Prostate gland (tissue), 2 donors: Measurements from ENCODE around the gene MPIG6B. TPM values are rescaled to one million over a fixed set of nuclear protein-coding genes. Genes with fewer than 3 reads are reported as not detected.

Experiments used
- DNase-seq: peaks from one replicate; pipeline ENCODE4 v3.0.0-alpha.2; 2019; ENCODE audit warnings: low spot score
- H3K27ac ChIP-seq, 2 donors: fragments of 200-600 bp; sonication (generic); 2 replicates each; pipeline ENCODE4 v1.5.1; 2017 to 2019
- H3K27me3 ChIP-seq: fragments of 200-600 bp; sonication (generic); replicated peaks from 2 replicates; pipeline ENCODE4 v1.5.1; 2019; ENCODE audit not compliant: insufficient read depth
- H3K36me3 ChIP-seq, 2 donors: fragments of 200-600 bp; sonication (generic); 1 replicate in 1 of 2; 2 replicates in 1 of 2; pipeline versions ENCODE4 v1.5.1 to v1.8.1; 2017 to 2019
- H3K4me1 ChIP-seq: fragments of 200-600 bp; sonication (generic); replicated peaks from 2 replicates; pipeline ENCODE4 v1.5.1; 2019
- H3K4me3 ChIP-seq, 2 donors: fragments of 200-600 bp; sonication (generic); 2 replicates each; pipeline ENCODE4 v1.5.1; 2017 to 2019
- H3K9me3 ChIP-seq: fragments of 200-600 bp; sonication (generic); 2 replicates; pipeline ENCODE4 v1.5.1; 2017
- POLR2A ChIP-seq: fragments of 450-650 bp; IDR thresholded peaks from one replicate; pipeline ENCODE4 v1.6.1; 2016; ENCODE audit warnings: antibody characterized with exemption, mild to moderate bottlenecking
- POLR2AphosphoS5 ChIP-seq: sonication (generic); formaldehyde crosslinking; IDR thresholded peaks from one replicate; pipeline ENCODE4 v1.6.1; 2017; ENCODE audit warnings: antibody characterized with exemption
- WGBS: methylation state at CpG from one replicate; pipeline ENCODE4 v1.1.5; 2018; 5-methylcytosine and 5-hydroxymethylcytosine counted together
- intact Hi-C: fragments of 100-400 bp; cut with DNase I; formaldehyde crosslinking; loops from one replicate; pipeline ENCODE4 v1.14.2; 2022
- microRNA-seq: library from miRNA; unstranded; fragments of <30 nt; microRNA quantifications from one replicate; pipeline ENCODE4, GENCODE V29; 2016
- small RNA-seq, 2 donors: library from RNA; depleted of rRNA; stranded (forward); fragments of <200 nt; gene quantifications; one replicate each; pipeline ENCODE3, GENCODE V24; 2016
- total RNA-seq, 2 donors: library from RNA; depleted of rRNA; stranded (reverse); fragments of >200 nt; gene quantifications; one replicate each; pipeline ENCODE4 v1.1.0, GENCODE V29; 2016
- TF ChIP-seq, protein P1 (sequence below), 4 experiments: fragments of 200-600 bp in 2 of 4; fragments of 450-650 bp in 2 of 4; sonication (generic) in 2 of 4; IDR thresholded peaks; 1 replicate in 3 of 4; 2 replicates in 1 of 4; pipeline ENCODE4 v1.5.1; 2016 to 2019; ENCODE audit warnings: antibody characterized with exemption in 4 of 4, mild to moderate bottlenecking in 2 of 4, moderate library complexity in 2 of 4

Gene MPIG6B
- total RNA-seq, 2 donors from 2014 or later: 0.74 TPM; not detected in 1

DNA sequence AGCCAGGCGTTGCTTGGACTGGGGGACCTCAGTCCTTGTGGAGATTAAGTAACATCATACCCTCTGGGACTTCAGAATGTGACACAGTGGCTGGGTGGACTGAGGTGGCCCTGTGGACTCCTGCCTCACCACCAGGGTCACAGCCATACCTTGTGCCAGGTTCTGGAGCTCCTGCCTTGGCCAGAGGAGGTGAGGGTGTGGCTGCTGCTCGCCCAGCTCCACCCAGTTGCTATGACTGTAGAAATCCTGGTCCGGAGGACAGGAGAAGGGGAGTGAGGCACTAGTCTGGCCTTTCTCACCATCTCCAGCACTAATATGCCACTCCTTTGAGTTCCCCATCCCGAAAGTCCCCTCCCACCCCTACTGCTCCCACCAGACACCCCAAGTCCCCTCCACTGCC, 52.0 kb downstream of the MPIG6B start:
- Histone ChIP-seq H3K4me3 (no peak overlapping the region), H3K36me3 (peaks cover 0 to 7% of the 10 kb centered on the region in 2 donors), H3K4me1 (no peaks in the 10 kb centered on the region), H3K9me3 (no peaks in the 10 kb centered on the region), H3K27ac (no peak overlapping the region), H3K27me3 (no peaks in the 10 kb centered on the region)
- 83% methylated on average over 4 of the region's 4 CpGs for WGBS
- DNase-seq: no peak
- no peak for TF ChIP-seq POLR2A
- TF ChIP-seq, protein P1, sequence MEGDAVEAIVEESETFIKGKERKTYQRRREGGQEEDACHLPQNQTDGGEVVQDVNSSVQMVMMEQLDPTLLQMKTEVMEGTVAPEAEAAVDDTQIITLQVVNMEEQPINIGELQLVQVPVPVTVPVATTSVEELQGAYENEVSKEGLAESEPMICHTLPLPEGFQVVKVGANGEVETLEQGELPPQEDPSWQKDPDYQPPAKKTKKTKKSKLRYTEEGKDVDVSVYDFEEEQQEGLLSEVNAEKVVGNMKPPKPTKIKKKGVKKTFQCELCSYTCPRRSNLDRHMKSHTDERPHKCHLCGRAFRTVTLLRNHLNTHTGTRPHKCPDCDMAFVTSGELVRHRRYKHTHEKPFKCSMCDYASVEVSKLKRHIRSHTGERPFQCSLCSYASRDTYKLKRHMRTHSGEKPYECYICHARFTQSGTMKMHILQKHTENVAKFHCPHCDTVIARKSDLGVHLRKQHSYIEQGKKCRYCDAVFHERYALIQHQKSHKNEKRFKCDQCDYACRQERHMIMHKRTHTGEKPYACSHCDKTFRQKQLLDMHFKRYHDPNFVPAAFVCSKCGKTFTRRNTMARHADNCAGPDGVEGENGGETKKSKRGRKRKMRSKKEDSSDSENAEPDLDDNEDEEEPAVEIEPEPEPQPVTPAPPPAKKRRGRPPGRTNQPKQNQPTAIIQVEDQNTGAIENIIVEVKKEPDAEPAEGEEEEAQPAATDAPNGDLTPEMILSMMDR (IDR thresholded peaks at IDR 0.05): peak in 1 of 4 experiments; percentile 32
- intact Hi-C loops: no loop called here

DNA sequence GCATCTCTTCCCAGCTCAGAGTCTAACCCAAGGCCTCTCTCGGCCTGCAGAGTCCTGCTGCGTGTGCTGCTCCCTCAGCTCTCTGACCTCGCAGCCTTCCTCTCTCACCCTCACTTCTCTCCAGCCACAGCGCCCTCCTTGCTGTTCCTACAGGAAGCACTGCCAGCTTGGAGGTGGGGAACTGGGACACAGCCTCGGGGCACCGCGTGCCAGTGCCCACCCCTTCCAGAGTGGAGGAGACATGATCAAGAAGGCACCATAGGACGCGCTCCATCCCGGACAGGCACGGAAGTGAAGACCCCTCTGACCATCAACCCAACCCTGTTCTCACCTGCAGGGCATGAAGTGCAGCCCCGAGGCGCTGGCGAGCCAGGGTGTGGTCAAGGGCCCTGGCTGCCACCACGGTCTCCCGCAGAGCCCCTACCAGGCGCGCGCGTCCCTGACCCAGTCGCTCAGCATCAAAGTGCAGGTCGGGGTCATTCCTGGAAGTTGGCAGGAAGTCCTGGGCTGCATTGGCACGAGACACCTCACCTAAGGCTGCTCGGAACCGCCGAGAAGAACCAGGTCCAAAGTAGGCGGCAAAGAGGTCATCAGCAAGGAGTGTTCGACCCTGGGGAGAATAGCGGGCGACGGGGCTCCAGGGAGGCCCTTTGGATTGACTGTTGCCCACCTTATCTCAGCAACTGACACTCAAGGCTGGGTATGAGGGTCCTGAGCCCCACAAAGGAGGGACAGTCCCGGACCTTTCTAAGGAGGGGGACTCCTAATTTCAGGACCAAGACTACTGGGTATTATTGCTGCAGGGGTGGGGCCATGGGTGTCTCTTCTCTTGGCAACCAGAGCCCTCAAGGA, 52.7 kb downstream of the MPIG6B start:
- no peaks in the 10 kb centered on the region for H3K27me3 ChIP-seq
- H3K36me3 ChIP-seq: peaks cover 0 to 12% of the 10 kb centered on the region in 2 donors
- no peaks in the 10 kb centered on the region for H3K9me3 ChIP-seq
- intact Hi-C loops: no loop called here
- 93% methylated on average over 32 of the region's 32 CpGs for WGBS
- no peak for DNase-seq
- H3K27ac ChIP-seq: no peak overlapping the region
- no peaks in the 10 kb centered on the region for H3K4me1 ChIP-seq
- TF ChIP-seq POLR2A (no peak), POLR2AphosphoS5 (no peak)
- TF ChIP-seq, protein P1 (IDR thresholded peaks at IDR 0.05): no peak
- no peak overlapping the region for H3K4me3 ChIP-seq

Small RNA genes within 50 kb of the gene (microRNA-seq; reads per million reads assigned to microRNA genes)
- gene MIR4646: 0.92 reads per million, percentile 7 among the genes with 10 or more reads in this experiment

Small RNA genes within 50 kb of the gene (small RNA-seq; reads per million reads assigned to genes)
- 0 reads per million in 2 donors for gene LY6G6D
- 0 reads per million in 2 donors for gene MIR4646
- 0 reads per million in 2 donors for gene MSH5-SAPCD1
- 0 reads per million in 2 donors for gene RNU6-850P
- 0 reads per million in 2 donors for gene SAPCD1

Other genes with a start within 250 kb of the MPIG6B start
- 1 to 10 TPM; 1.3 to 5.5 TPM for gene MICB, start 225.2 kb upstream of the MPIG6B start, total RNA-seq
- gene MCCD1, start 194.4 kb upstream of the MPIG6B start, total RNA-seq: not detected
- 100 to 1,000 TPM; 227 to 390 TPM for gene DDX39B, start 181.4 kb upstream of the MPIG6B start, total RNA-seq
- under 1 TPM; 0.36 to 0.74 TPM for gene ATP6V1G2, start 176.8 kb upstream of the MPIG6B start, total RNA-seq
- gene NFKBIL1, start 175.8 kb upstream of the MPIG6B start, total RNA-seq: 10 to 100 TPM; 38.0 to 48.7 TPM
- 1 to 10 TPM in 1 of 2 donors, not detected in 1; 1.2 TPM for gene LTA, start 151.1 kb upstream of the MPIG6B start, total RNA-seq
- gene TNF, start 147.8 kb upstream of the MPIG6B start, total RNA-seq: under 1 TPM in 1 of 2 donors, not detected in 1; 0.23 TPM
- gene LTB, start 140.9 kb upstream of the MPIG6B start, total RNA-seq: under 1 TPM in 1 of 2 donors, not detected in 1; 0.97 TPM
- gene LST1, start 137.1 kb upstream of the MPIG6B start, total RNA-seq: 1 to 10 TPM in 1 of 2 donors, not detected in 1; 3.1 TPM
- gene NCR3, start 130.4 kb upstream of the MPIG6B start, total RNA-seq: not detected
- gene AIF1, start 108.1 kb upstream of the MPIG6B start, total RNA-seq: 10 to 100 TPM; 11.1 to 14.6 TPM
- gene PRRC2A, start 102.7 kb upstream of the MPIG6B start, total RNA-seq: 100 to 1,000 TPM; 129 to 247 TPM
- 100 to 1,000 TPM; 261 to 537 TPM for gene BAG6, start 70.7 kb upstream of the MPIG6B start, total RNA-seq
- 1 to 10 TPM; 1.6 to 6.8 TPM for gene APOM, start 67.5 kb upstream of the MPIG6B start, total RNA-seq
- gene C6orf47, start 62.6 kb upstream of the MPIG6B start, total RNA-seq: 10 to 100 TPM; 25.5 to 30.1 TPM
- gene GPANK1, start 58.4 kb upstream of the MPIG6B start, total RNA-seq: 10 to 100 TPM; 19.7 to 28.1 TPM
- 100 to 1,000 TPM; 214 to 285 TPM for gene CSNK2B, start 57.3 kb upstream of the MPIG6B start, total RNA-seq
- gene LY6G5B, start 53.4 kb upstream of the MPIG6B start, total RNA-seq: 10 to 100 TPM in 1 of 2 donors, 1 to 10 TPM in 1; 1.8 to 13.0 TPM
- gene LY6G5C, start 42.3 kb upstream of the MPIG6B start, total RNA-seq: 1 to 10 TPM; 1.6 to 2.6 TPM
- 10 to 100 TPM; 78.1 to 83.6 TPM for gene ABHD16A, start 20.0 kb upstream of the MPIG6B start, total RNA-seq
- gene LY6G6F, start 16.5 kb upstream of the MPIG6B start, total RNA-seq: 1 to 10 TPM in 1 of 2 donors, not detected in 1; 3.7 TPM
- not detected for gene LY6G6D, start 8.0 kb upstream of the MPIG6B start, total RNA-seq
- gene LY6G6C, start 1.6 kb upstream of the MPIG6B start, total RNA-seq: not detected
- gene DDAH2, start 5.9 kb downstream of the MPIG6B start, total RNA-seq: 10 to 100 TPM; 73.3 to 83.7 TPM
- 100 to 1,000 TPM; 224 to 331 TPM for gene CLIC1, start 13.2 kb downstream of the MPIG6B start, total RNA-seq
- gene MSH5, start 16.6 kb downstream of the MPIG6B start, total RNA-seq: 10 to 100 TPM; 10.5 to 72.4 TPM
- gene SAPCD1, start 39.3 kb downstream of the MPIG6B start, total RNA-seq: 10 to 100 TPM in 1 of 2 donors, 1 to 10 TPM in 1; 1.9 to 15.7 TPM
- gene VWA7, start 54.0 kb downstream of the MPIG6B start, total RNA-seq: 10 to 100 TPM in 1 of 2 donors, 1 to 10 TPM in 1; 2.7 to 13.0 TPM
- gene VARS1, start 72.4 kb downstream of the MPIG6B start, total RNA-seq: 10 to 100 TPM; 38.5 to 49.9 TPM
- 10 to 100 TPM; 51.9 to 52.5 TPM for gene LSM2, start 83.6 kb downstream of the MPIG6B start, total RNA-seq
- 1 to 10 TPM; 1.5 to 8.5 TPM for gene HSPA1L, start 91.9 kb downstream of the MPIG6B start, total RNA-seq
- 100 to 1,000 TPM; 230 to 440 TPM for gene HSPA1A, start 92.2 kb downstream of the MPIG6B start, total RNA-seq
- gene HSPA1B, start 104.4 kb downstream of the MPIG6B start, total RNA-seq: 100 to 1,000 TPM; 331 to 360 TPM
- gene NEU1, start 139.4 kb downstream of the MPIG6B start, total RNA-seq: 100 to 1,000 TPM in 1 of 2 donors, 10 to 100 TPM in 1; 88.4 to 117 TPM
- 100 to 1,000 TPM; 125 to 332 TPM for gene SLC44A4, start 155.6 kb downstream of the MPIG6B start, total RNA-seq
- gene EHMT2, start 174.3 kb downstream of the MPIG6B start, total RNA-seq: 10 to 100 TPM; 53.6 to 92.8 TPM
- gene ZBTB12, start 178.7 kb downstream of the MPIG6B start, total RNA-seq: 1 to 10 TPM; 3.8 to 4.1 TPM
- gene C2, start 204.3 kb downstream of the MPIG6B start, total RNA-seq: 10 to 100 TPM in 1 of 2 donors, 1 to 10 TPM in 1; 7.9 to 16.0 TPM
- 10 to 100 TPM; 32.1 to 48.6 TPM for gene CFB, start 222.7 kb downstream of the MPIG6B start, total RNA-seq
- gene NELFE, start 235.6 kb downstream of the MPIG6B start, total RNA-seq: 10 to 100 TPM; 88.9 to 94.0 TPM
- gene SKIC2, start 235.8 kb downstream of the MPIG6B start, total RNA-seq: 10 to 100 TPM; 34.8 to 66.2 TPM
- gene DXO, start 248.8 kb downstream of the MPIG6B start, total RNA-seq: 10 to 100 TPM; 21.9 to 36.0 TPM